KMS-11 (cell line): ENCODE results near the gene CHIT1.

ENCODE experiments used
- H2AFZ ChIP-seq: fragments of 200-600 bp; sonication (generic); 2 replicates; pipeline ENCODE4 v1.6.1; 2016; ENCODE audit warnings: antibody characterized with exemption, mixed run types, low read depth
- H3K27ac ChIP-seq: fragments of 200-600 bp; sonication (generic); 2 replicates; pipeline ENCODE4 v1.6.1; 2016; ENCODE audit warnings: mild to moderate bottlenecking, mixed run types
- H3K27me3 ChIP-seq: fragments of 200-600 bp; sonication (generic); 2 replicates; pipeline ENCODE4 v1.6.1; 2017; ENCODE audit warnings: mild to moderate bottlenecking, low read depth, mixed run types, moderate library complexity; ENCODE audit not compliant: insufficient read depth
- H3K36me3 ChIP-seq: fragments of 200-600 bp; sonication (generic); 2 replicates; pipeline ENCODE4 v1.6.1; 2017; ENCODE audit warnings: mild to moderate bottlenecking, mixed run types; ENCODE audit not compliant: insufficient read depth
- H3K4me1 ChIP-seq: fragments of 200-600 bp; sonication (generic); 2 replicates; pipeline ENCODE4 v1.6.1; 2016; ENCODE audit warnings: mild to moderate bottlenecking, low read depth, mixed run types; ENCODE audit not compliant: poor library complexity, severe bottlenecking
- H3K4me2 ChIP-seq: fragments of 200-600 bp; sonication (generic); 2 replicates; pipeline ENCODE4 v1.7.0; 2016; ENCODE audit warnings: mild to moderate bottlenecking, mixed run types
- H3K4me3 ChIP-seq: fragments of 200-600 bp; sonication (generic); IDR thresholded peaks from 2 replicates; pipeline ENCODE4 v1.6.1; 2017; ENCODE audit warnings: low read depth, low read length, mixed read lengths; ENCODE audit not compliant: insufficient read depth
- H3K79me2 ChIP-seq: fragments of 200-600 bp; sonication (generic); 2 replicates; pipeline ENCODE4 v1.6.1; 2016; ENCODE audit warnings: low read depth, mixed run types; ENCODE audit not compliant: insufficient read depth
- H3K9ac ChIP-seq: fragments of 200-600 bp; sonication (generic); 2 replicates; pipeline ENCODE4 v1.6.1; 2016; ENCODE audit warnings: mild to moderate bottlenecking, mixed run types
- H4K20me1 ChIP-seq: fragments of 200-600 bp; sonication (generic); 2 replicates; pipeline ENCODE4 v1.6.1; 2016; ENCODE audit warnings: mild to moderate bottlenecking, mixed run types; ENCODE audit not compliant: insufficient read depth
- TF ChIP-seq, protein P1 (sequence below): fragments of 200-600 bp; sonication (generic); conservative IDR thresholded peaks from 2 replicates; pipeline ENCODE4 v1.6.1; 2017; ENCODE audit warnings: low read depth, mild to moderate bottlenecking, antibody characterized with exemption, low read length, moderate library complexity, mixed read lengths

Gene CHIT1

DNA sequence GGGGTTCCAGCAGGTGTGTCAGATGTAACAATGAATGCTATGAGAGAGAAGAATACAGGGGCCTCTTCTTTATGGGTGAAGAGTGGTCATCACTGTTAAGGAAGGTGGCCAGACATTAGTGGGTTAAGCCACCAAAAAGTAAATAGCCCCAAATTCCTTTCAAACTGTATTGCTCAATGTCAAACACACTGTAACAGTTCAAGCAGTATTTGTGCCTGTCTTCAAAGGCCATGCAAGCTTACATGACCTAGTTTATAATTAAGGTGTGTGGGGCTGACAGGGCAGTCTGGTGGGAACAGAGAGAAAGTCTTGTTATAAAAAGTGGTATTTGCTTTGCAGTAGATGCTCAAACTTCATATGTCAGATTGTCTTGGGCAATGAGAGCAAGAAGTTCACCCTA lies 18.5 kb downstream of the CHIT1 start:
- Histone ChIP-seq H3K27me3 (no peaks in the 10 kb centered on the region), H3K79me2 (no peaks in the 10 kb centered on the region), H2AFZ (no peak overlapping the region), H3K4me1 (no peaks in the 10 kb centered on the region), H3K27ac (no peak overlapping the region), H3K9ac (no peak overlapping the region), H3K36me3 (no peaks in the 10 kb centered on the region), H3K4me3 (no peak overlapping the region), H4K20me1 (no peaks in the 10 kb centered on the region), H3K4me2 (no peak overlapping the region)
- TF ChIP-seq, protein P1, sequence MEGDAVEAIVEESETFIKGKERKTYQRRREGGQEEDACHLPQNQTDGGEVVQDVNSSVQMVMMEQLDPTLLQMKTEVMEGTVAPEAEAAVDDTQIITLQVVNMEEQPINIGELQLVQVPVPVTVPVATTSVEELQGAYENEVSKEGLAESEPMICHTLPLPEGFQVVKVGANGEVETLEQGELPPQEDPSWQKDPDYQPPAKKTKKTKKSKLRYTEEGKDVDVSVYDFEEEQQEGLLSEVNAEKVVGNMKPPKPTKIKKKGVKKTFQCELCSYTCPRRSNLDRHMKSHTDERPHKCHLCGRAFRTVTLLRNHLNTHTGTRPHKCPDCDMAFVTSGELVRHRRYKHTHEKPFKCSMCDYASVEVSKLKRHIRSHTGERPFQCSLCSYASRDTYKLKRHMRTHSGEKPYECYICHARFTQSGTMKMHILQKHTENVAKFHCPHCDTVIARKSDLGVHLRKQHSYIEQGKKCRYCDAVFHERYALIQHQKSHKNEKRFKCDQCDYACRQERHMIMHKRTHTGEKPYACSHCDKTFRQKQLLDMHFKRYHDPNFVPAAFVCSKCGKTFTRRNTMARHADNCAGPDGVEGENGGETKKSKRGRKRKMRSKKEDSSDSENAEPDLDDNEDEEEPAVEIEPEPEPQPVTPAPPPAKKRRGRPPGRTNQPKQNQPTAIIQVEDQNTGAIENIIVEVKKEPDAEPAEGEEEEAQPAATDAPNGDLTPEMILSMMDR: no peak

DNA sequence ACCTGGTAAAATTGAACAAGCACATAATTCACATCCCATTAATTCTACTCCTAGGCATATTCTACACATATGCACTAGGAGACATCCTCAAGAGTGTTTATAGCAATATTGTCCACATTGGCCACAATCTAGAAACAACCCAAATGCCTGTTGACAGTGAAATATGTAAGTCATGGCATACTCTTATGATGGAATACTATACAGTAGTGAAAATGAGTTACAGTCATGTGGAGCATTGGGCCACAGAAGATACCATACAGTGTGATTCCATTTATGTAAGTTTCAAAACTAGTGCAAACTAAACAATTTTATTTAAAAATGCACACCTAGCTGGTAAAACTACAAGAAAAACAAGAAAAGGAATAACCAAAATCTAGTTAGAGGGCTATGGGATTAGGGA lies 19.1 kb downstream of the CHIT1 start:
- no peak overlapping the region for H3K4me2 ChIP-seq
- no peaks in the 10 kb centered on the region for H3K36me3 ChIP-seq
- no peaks in the 10 kb centered on the region for H3K4me1 ChIP-seq
- H2AFZ ChIP-seq: no peak overlapping the region
- no peaks in the 10 kb centered on the region for H3K79me2 ChIP-seq
- H3K9ac ChIP-seq: no peak overlapping the region
- H4K20me1 ChIP-seq: no peaks in the 10 kb centered on the region
- H3K27ac ChIP-seq: no peak overlapping the region
- H3K27me3 ChIP-seq: no peaks in the 10 kb centered on the region
- TF ChIP-seq, protein P1: no peak
- no peak overlapping the region for H3K4me3 ChIP-seq

DNA sequence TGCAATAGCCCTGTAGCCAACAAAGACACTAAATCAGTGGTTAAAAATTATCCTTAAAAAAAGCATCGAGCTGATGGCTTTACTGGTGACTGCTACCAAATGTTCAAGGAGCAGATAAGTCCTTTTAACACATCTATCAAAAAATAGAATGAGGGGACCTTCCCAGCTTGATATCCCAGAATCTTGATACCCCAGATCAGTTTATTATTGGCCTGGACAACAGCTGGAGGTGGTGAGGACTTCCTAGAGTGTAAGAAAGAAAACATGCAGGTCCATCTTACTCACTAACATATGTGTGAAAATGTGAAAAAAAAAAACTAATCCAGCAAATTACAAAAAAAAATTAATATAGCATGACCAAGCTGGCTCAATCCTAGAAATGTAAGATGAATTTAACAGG lies 21.3 kb downstream of the CHIT1 start:
- Histone ChIP-seq H3K27me3 (no peaks in the 10 kb centered on the region), H3K4me3 (no peak overlapping the region), H3K4me2 (no peak overlapping the region), H2AFZ (no peak overlapping the region), H3K9ac (no peak overlapping the region), H3K79me2 (no peaks in the 10 kb centered on the region), H3K4me1 (no peaks in the 10 kb centered on the region), H4K20me1 (no peaks in the 10 kb centered on the region), H3K27ac (no peak overlapping the region), H3K36me3 (no peaks in the 10 kb centered on the region)
- TF ChIP-seq, protein P1: no peak

DNA sequence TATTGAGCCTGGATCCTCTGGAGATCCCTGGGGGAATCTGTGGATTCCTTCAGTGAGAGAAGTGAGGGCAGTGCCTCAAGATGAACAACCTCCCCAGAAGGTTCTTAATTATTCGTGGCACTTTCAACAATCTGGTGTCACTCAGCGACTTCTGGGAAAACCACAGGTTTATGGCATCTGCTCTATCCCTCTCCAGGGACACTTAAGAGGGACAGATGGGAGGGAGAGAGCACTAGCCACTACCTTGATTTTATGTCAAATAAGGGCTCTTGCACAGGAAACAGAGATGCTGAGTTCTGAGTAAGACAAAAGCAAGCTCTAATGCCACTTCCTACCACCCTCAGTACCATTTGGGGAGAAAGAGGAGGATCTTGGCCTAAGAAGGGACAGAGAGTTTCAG lies 21.7 kb downstream of the CHIT1 start:
- Histone ChIP-seq H3K79me2 (no peaks in the 10 kb centered on the region), H3K36me3 (no peaks in the 10 kb centered on the region), H3K27ac (no peak overlapping the region), H3K4me2 (no peak overlapping the region), H3K27me3 (no peaks in the 10 kb centered on the region), H2AFZ (no peak overlapping the region), H3K9ac (no peak overlapping the region), H3K4me1 (no peaks in the 10 kb centered on the region), H3K4me3 (no peak overlapping the region), H4K20me1 (no peaks in the 10 kb centered on the region)
- TF ChIP-seq, protein P1: no peak

DNA sequence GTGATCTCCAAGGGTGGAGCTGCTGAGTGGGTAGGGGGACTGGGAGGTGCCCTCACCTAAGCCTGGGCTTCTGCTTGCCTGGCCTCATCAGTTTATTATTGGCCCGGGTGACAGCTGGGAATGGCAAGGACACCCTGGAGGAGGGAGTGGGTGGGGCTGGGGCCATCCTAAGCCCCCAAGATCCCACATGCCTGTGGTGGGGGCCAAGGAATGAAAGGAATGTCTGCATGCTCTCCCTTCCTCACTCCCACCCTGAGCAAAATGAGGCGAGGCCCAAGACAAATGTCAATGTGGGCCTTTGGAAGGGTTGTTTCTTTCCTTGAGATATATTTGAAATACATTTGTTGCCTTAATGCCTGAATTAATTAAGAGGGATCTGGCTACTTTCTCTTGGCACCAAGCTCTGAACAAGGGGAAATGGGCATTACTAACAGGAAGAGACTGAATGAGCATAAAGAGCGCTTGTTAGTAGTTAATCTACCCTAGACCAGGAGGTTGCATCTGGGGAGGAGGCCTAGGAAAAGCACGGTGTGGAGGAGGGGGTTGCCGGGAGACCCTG lies 23.3 kb downstream of the CHIT1 start:
- no peak overlapping the region for H3K27ac ChIP-seq
- H4K20me1 ChIP-seq: no peaks in the 10 kb centered on the region
- no peak overlapping the region for H2AFZ ChIP-seq
- H3K4me3 ChIP-seq: no peak overlapping the region
- no peak overlapping the region for H3K4me2 ChIP-seq
- H3K4me1 ChIP-seq: no peaks in the 10 kb centered on the region
- no peaks in the 10 kb centered on the region for H3K36me3 ChIP-seq
- TF ChIP-seq, protein P1: no peak
- no peak overlapping the region for H3K9ac ChIP-seq
- H3K79me2 ChIP-seq: no peaks in the 10 kb centered on the region
- H3K27me3 ChIP-seq: no peaks in the 10 kb centered on the region
